Esophagus squamous epithelium (tissue), 5 donors: Measurements from ENCODE around the gene LAP3. TPM values are rescaled to one million over a fixed set of nuclear protein-coding genes. Genes with fewer than 3 reads are reported as not detected.

Experiments
- DNase-seq: peaks from one replicate; lab custom pipeline; 2025; lab: John Stamatoyannopoulos, UW
- H3K27ac ChIP-seq, 4 donors: fragments of 200-600 bp; sonication (generic); one replicate each; pipeline ENCODE4 v1.5.1; 2016 to 2019; ENCODE audit warnings: mild to moderate bottlenecking in 1 of 4
- H3K27me3 ChIP-seq, 4 donors: fragments of 200-600 bp; sonication (generic); 1 replicate in 3 of 4; 2 replicates in 1 of 4; pipeline versions ENCODE4 v1.5.1 to v1.6.0; 2017 to 2021; ENCODE audit warnings: antibody characterized with exemption in 1 of 4
- H3K36me3 ChIP-seq, 3 donors: fragments of 200-600 bp; sonication (generic); one replicate each; pipeline ENCODE4 v1.5.1; 2016 to 2019
- H3K4me1 ChIP-seq, 3 donors: fragments of 200-600 bp; sonication (generic); one replicate each; pipeline ENCODE4 v1.5.1; 2017 to 2019
- H3K4me3 ChIP-seq, 4 donors: fragments of 200-600 bp; sonication (generic); 1 replicate in 3 of 4; 2 replicates in 1 of 4; pipeline ENCODE4 v1.5.1; 2016 to 2019; ENCODE audit warnings: mild to moderate bottlenecking in 2 of 4, moderate library complexity in 1 of 4
- H3K9me3 ChIP-seq, 3 donors: fragments of 200-600 bp; sonication (generic); one replicate each; pipeline ENCODE4 v1.5.1; 2016 to 2019
- POLR2A ChIP-seq, 4 donors: fragments of 450-650 bp; IDR thresholded peaks; one replicate each; pipeline ENCODE4 v1.6.1; 2017; ENCODE audit warnings: antibody characterized with exemption in 4 of 4, mild to moderate bottlenecking in 4 of 4, moderate library complexity in 3 of 4
- WGBS, 2 donors: methylation state at CpG; one replicate each; pipeline ENCODE4 v1.1.5; 2018; 5-methylcytosine and 5-hydroxymethylcytosine counted together
- intact Hi-C: fragments of 100-400 bp; cut with DNase I; formaldehyde crosslinking; loops from one replicate; pipeline ENCODE4 v1.15.0; 2022
- total RNA-seq, 4 donors: library from RNA; depleted of rRNA; stranded (reverse); fragments of >200 nt; gene quantifications; one replicate each; pipeline ENCODE4 v1.1.0, GENCODE V29; 2016
- TF ChIP-seq, protein P1 (sequence below), 6 experiments: fragments of 450-650 bp in 4 of 6; fragments of 200-600 bp in 2 of 6; sonication (generic) in 2 of 6; IDR thresholded peaks; one replicate each; pipeline ENCODE4 v1.5.1; 2016 to 2019; ENCODE audit warnings: antibody characterized with exemption in 6 of 6, mild to moderate bottlenecking in 4 of 6, moderate library complexity in 4 of 6
- donor health status: DM: yes; HTN: yes; CAD: no.

LAP3 gene
- total RNA-seq, 4 donors from 2014 or later, result 30.2 to 80.5 (median 54.6) TPM

DNA sequence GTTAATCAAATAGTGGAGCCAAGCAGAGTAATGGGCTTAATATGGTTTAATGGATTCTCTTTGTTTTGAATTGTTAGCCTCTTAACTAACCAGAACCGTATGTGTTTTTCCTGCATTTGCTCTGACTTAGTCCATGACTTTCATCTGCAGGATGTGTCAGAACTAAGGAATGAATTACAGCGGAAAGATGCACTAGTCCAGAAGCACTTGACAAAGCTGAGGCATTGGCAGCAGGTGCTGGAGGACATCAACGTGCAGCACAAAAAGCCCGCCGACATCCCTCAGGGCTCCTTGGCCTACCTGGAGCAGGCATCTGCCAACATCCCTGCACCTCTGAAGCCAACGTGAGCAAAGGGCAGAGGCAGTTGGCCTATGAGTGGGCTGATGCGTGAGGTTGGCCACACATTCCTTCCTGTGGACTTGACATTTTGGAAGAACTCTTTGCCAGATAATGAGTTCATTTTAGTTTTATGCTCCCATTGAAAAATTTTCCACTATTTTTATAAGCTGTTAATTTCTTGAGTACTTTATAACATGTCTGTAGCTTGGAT, 46.5 kb downstream of the LAP3 start:
- TF ChIP-seq, protein P1, sequence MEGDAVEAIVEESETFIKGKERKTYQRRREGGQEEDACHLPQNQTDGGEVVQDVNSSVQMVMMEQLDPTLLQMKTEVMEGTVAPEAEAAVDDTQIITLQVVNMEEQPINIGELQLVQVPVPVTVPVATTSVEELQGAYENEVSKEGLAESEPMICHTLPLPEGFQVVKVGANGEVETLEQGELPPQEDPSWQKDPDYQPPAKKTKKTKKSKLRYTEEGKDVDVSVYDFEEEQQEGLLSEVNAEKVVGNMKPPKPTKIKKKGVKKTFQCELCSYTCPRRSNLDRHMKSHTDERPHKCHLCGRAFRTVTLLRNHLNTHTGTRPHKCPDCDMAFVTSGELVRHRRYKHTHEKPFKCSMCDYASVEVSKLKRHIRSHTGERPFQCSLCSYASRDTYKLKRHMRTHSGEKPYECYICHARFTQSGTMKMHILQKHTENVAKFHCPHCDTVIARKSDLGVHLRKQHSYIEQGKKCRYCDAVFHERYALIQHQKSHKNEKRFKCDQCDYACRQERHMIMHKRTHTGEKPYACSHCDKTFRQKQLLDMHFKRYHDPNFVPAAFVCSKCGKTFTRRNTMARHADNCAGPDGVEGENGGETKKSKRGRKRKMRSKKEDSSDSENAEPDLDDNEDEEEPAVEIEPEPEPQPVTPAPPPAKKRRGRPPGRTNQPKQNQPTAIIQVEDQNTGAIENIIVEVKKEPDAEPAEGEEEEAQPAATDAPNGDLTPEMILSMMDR (IDR thresholded peaks at IDR 0.05), result no peak
- TF ChIP-seq POLR2A (IDR thresholded peaks at IDR 0.05), result no peak
- H3K4me3 ChIP-seq, result no peak overlapping the region
- no peak for DNase-seq
- H3K36me3 ChIP-seq, result peaks cover 20 to 100% (median 63%) of the 10 kb centered on the region in 3 donors
- H3K27ac ChIP-seq, result no peak overlapping the region
- intact Hi-C loops, result no loop called here
- WGBS, 2 donors, result 59 to 74% methylated on average over 7 of the region's 7 CpGs
- no peaks in the 10 kb centered on the region for H3K27me3 ChIP-seq
- no peaks in the 10 kb centered on the region for H3K9me3 ChIP-seq
- H3K4me1 ChIP-seq, result peaks cover 0 to 14% (median 4%) of the 10 kb centered on the region in 3 donors

DNA sequence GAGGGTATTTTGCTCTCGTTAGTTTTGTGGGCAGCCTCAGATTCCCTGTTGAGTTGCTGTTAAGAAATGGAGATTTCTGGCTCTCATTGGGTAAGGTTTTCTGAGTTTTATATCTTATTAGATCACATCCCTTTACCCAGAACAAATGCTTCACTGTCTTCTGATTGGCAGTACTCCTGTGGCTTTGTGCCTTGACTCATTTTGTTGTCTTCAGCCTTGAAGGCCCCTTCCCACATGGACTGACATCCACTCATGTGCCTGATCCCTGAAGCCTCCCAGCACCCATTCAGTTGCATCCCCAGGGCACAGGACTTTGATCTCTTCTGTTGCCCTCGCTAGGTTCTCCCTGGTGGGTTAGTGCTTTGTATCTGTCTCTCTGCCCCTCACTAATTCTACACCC, 47.8 kb downstream of the LAP3 start:
- H3K4me3 ChIP-seq, result no peak overlapping the region

DNA sequence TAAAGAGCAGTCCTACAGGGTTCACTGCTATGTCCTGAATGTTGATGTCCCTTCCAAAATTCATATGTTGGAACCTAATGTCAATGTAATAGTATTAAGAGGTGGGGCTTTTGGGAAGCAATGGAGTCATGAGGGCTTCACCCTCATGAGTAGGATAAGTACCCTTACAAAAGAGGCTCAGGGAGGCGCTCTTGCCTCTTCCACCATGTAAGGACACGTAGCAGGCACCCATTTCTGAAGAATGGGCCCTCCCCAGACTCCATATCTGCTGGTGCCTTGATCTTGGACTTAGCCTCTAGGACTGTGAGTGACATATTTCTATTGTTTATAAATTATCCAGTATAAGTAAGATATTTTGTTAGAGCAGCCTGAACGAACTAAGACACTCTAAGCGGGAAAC, 53.2 kb downstream of the LAP3 start:
- intact Hi-C loops, result no loop called here
- Histone ChIP-seq H3K4me3 (no peak overlapping the region), H3K27me3 (no peaks in the 10 kb centered on the region), H3K4me1 (no peaks in the 10 kb centered on the region), H3K27ac (no peak overlapping the region), H3K9me3 (no peaks in the 10 kb centered on the region), H3K36me3 (peaks cover 0 to 100% (median 29%) of the 10 kb centered on the region in 3 donors)
- 90 to 96% methylated on average over 2 to 4 of the region's 4 CpGs for WGBS, 2 donors
- DNase-seq, result no peak
- no peak for TF ChIP-seq POLR2A (IDR thresholded peaks at IDR 0.05)
- TF ChIP-seq, protein P1 (IDR thresholded peaks at IDR 0.05), result no peak

More for the DNA sequence above, 47.8 kb downstream of the LAP3 start:
- Histone ChIP-seq H3K9me3 (no peaks in the 10 kb centered on the region), H3K27ac (no peak overlapping the region), H3K27me3 (no peaks in the 10 kb centered on the region), H3K4me1 (peaks cover 0 to 1% (median 0%) of the 10 kb centered on the region in 3 donors), H3K36me3 (peaks cover 20 to 100% (median 63%) of the 10 kb centered on the region in 3 donors)
- intact Hi-C loops, result no loop called here
- TF ChIP-seq POLR2A (IDR thresholded peaks at IDR 0.05), result no peak
- TF ChIP-seq, protein P1 (IDR thresholded peaks at IDR 0.05), result no peak
- WGBS, 2 donors, result 81 to 89% methylated on average over 2 of the region's 2 CpGs
- no peak for DNase-seq

DNA sequence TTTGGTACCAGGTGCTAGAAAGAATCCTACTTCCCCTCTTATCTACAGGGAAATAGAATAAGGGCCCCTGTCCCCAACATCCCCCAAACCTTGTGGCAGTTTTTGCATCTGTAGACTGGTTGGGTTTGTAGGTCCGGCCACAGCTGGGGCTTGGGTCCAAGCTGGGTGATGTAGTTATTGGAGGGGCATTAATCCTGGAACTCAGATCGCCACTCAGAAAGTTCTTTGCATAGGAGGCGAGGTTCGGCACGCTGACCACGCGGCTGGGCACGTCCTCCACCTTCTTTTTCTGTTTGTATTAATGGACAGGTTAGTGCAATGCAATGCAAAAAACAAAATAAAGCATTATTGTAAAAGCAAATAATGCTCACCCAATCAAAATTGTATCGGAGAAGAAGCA, 56.6 kb downstream of the LAP3 start:
- no peaks in the 10 kb centered on the region for H3K9me3 ChIP-seq
- WGBS, 2 donors, result 94 to 96% methylated on average over 9 of the region's 9 CpGs
- intact Hi-C loops, result no loop called here

GRCh38 chr4:17635056-17635455, 58.1 kb downstream of the LAP3 start:
- intact Hi-C loops, result loop anchor here (5.0 kb wide), 1 partner anchor 83 kb away; no protein-coding TSS in a partner anchor
- H3K36me3 ChIP-seq, result peaks cover 0 to 72% (median 3%) of the 10 kb centered on the region in 3 donors
- TF ChIP-seq POLR2A (IDR thresholded peaks at IDR 0.05), result no peak
- TF ChIP-seq, protein P1 (IDR thresholded peaks at IDR 0.05), result no peak

More for the DNA sequence above, 56.6 kb downstream of the LAP3 start:
- TF ChIP-seq POLR2A (IDR thresholded peaks at IDR 0.05), result no peak
- no peak overlapping the region for H3K27ac ChIP-seq
- peaks cover 0 to 6% (median 0%) of the 10 kb centered on the region in 3 donors for H3K4me1 ChIP-seq
- no peak for DNase-seq
- H3K36me3 ChIP-seq, result peaks cover 0 to 80% (median 3%) of the 10 kb centered on the region in 3 donors
- H3K27me3 ChIP-seq, result no peaks in the 10 kb centered on the region
- H3K4me3 ChIP-seq, result no peak overlapping the region

More at GRCh38 chr4:17635056-17635455, 58.1 kb downstream of the LAP3 start:
- H3K4me3 ChIP-seq, result no peak overlapping the region
- 94 to 95% methylated on average over 4 of the region's 4 CpGs for WGBS, 2 donors
- no peaks in the 10 kb centered on the region for H3K9me3 ChIP-seq
- no peaks in the 10 kb centered on the region for H3K27me3 ChIP-seq
- H3K27ac ChIP-seq, result no peak overlapping the region
- no peak for DNase-seq
- H3K4me1 ChIP-seq, result peaks cover 0 to 6% (median 0%) of the 10 kb centered on the region in 3 donors
